SK-N-SH (cell line): ENCODE measurements around the gene TFEB.

ENCODE experiments used
- CTCF ChIP-seq: fragments of 200-600 bp; sonication (generic); IDR thresholded peaks from 2 replicates; pipeline ENCODE4 v1.6.1; 2017; ENCODE audit warnings: antibody characterized with exemption, mild to moderate bottlenecking, moderate library complexity
- EP300 ChIP-seq, 2 experiments: IDR thresholded peaks; 2 replicates each; pipeline versions ENCODE4 v1.4.0 to v1.6.1; 2012; ENCODE audit warnings: borderline replicate concordance in 1 of 2, low read depth in 1 of 2, low read length in 1 of 2
- FOXJ3 ChIP-seq: sonication (generic); formaldehyde crosslinking; IDR thresholded peaks from 2 replicates; pipeline ENCODE4 v1.5.1; 2020; ENCODE audit warnings: mild to moderate bottlenecking, missing genetic modification reagents
- GABPA ChIP-seq: IDR thresholded peaks from 2 replicates; pipeline ENCODE4 v1.4.0; 2012; ENCODE audit warnings: low read depth, mild to moderate bottlenecking
- RFX5 ChIP-seq: IDR thresholded peaks from 2 replicates; pipeline ENCODE4 v1.6.1; 2012; ENCODE audit warnings: mild to moderate bottlenecking, improper control_type of control experiment, low read length
- YY1 ChIP-seq: IDR thresholded peaks from 2 replicates; pipeline ENCODE4 v1.4.0; 2012; ENCODE audit warnings: low read depth, mild to moderate bottlenecking

GRCh38 chr6:41690541-41691330 is 44.7 kb downstream of the TFEB start:
- no peak for TF ChIP-seq CTCF
- TF ChIP-seq GABPA, result no peak
- TF ChIP-seq RFX5, result no peak
- TF ChIP-seq EP300 (IDR thresholded peaks at IDR 0.05; ENCODE audit: borderline replicate concordance in 1 of 2, low read depth in 1 of 2, low read length in 1 of 2), result no peak
- TF ChIP-seq FOXJ3, result no peak
- TF ChIP-seq YY1, result no peak
